ENCODE results near the gene PCK1. TPM values are rescaled to one million over a fixed set of nuclear protein-coding genes. Genes with fewer than 3 reads are reported as not detected.

PCK1 gene
- total RNA-seq, 4 donors from 2014 or later, result 103 to 386 (median 203) TPM

DNA sequence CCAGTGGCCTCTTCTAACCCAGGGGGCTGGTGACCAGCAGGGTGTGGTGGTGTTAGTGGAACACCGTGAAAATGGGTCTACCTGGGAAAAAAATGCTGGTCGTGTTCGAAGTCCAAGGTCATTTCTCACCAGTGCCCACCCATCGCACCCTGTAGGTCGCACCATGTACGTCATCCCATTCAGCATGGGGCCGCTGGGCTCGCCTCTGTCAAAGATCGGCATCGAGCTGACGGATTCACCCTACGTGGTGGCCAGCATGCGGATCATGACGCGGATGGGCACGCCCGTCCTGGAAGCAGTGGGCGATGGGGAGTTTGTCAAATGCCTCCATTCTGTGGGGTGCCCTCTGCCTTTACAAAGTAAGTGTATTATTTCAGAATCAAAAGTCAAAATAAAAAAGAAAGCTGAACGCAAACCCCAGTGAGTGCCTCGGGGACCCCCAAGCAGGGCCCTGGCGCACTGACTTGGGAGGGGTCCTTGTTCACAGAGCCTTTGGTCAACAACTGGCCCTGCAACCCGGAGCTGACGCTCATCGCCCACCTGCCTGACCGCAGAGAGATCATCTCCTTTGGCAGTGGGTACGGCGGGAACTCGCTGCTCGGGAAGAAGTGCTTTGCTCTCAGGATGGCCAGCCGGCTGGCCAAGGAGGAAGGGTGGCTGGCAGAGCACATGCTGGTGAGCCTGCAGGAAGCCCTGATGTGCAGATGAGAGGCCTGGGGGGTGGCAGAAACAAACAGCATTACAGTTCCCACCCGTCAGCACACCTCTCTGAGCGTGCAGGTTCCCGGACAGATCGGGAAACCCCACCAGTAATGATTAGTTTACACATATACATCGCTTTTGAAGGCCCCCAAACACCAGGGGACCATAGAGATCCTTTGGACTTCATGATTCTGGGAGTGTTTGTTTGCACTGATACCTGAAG, 1.9 kb downstream of the PCK1 start:
- no peak for DNase-seq (ENCODE audit: low spot score)
- TF ChIP-seq, protein P1, sequence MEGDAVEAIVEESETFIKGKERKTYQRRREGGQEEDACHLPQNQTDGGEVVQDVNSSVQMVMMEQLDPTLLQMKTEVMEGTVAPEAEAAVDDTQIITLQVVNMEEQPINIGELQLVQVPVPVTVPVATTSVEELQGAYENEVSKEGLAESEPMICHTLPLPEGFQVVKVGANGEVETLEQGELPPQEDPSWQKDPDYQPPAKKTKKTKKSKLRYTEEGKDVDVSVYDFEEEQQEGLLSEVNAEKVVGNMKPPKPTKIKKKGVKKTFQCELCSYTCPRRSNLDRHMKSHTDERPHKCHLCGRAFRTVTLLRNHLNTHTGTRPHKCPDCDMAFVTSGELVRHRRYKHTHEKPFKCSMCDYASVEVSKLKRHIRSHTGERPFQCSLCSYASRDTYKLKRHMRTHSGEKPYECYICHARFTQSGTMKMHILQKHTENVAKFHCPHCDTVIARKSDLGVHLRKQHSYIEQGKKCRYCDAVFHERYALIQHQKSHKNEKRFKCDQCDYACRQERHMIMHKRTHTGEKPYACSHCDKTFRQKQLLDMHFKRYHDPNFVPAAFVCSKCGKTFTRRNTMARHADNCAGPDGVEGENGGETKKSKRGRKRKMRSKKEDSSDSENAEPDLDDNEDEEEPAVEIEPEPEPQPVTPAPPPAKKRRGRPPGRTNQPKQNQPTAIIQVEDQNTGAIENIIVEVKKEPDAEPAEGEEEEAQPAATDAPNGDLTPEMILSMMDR (IDR thresholded peaks at IDR 0.05), result no peak

DNA sequence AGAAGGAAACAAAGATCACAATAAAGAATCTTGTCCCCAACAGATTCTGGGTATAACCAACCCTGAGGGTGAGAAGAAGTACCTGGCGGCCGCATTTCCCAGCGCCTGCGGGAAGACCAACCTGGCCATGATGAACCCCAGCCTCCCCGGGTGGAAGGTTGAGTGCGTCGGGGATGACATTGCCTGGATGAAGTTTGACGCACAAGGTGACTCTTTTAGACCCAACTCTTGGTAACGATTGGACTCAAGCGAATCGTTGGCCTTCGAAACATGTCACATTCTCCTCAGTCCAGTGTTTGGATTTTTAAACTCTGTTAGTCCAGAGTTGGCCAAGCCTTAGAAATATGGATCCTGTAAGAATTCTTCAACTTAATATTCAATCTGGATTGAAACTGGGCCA, 2.6 kb downstream of the PCK1 start:
- TF ChIP-seq, protein P1 (IDR thresholded peaks at IDR 0.05), result no peak
- no peak for DNase-seq (ENCODE audit: low spot score)
- ATAC-seq (ENCODE audit: low FRiP score), result no peak

More for the DNA sequence above, 1.9 kb downstream of the PCK1 start:
- ATAC-seq (ENCODE audit: low FRiP score), result no peak

DNA sequence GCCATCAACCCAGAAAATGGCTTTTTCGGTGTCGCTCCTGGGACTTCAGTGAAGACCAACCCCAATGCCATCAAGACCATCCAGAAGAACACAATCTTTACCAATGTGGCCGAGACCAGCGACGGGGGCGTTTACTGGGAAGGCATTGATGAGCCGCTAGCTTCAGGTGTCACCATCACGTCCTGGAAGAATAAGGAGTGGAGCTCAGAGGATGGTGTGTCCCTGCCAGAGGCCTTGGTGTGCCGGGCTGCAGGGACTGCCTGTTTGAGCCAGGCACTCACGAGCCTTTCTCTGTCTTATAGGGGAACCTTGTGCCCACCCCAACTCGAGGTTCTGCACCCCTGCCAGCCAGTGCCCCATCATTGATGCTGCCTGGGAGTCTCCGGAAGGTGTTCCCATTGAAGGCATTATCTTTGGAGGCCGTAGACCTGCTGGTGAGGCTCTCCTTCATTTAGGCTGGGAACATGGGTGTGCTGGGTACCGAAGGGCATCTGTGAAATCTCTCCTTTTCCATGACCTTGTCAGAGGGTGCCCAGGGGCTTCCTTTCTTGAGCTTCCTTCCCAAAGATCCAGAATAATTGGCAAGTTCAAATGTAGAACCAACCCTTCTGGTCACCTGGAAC, 3.4 kb downstream of the PCK1 start:
- ATAC-seq (ENCODE audit: low FRiP score) (no peak), DNase-seq (ENCODE audit: low spot score) (no peak)
- TF ChIP-seq, protein P1 (IDR thresholded peaks at IDR 0.05), result no peak

DNA sequence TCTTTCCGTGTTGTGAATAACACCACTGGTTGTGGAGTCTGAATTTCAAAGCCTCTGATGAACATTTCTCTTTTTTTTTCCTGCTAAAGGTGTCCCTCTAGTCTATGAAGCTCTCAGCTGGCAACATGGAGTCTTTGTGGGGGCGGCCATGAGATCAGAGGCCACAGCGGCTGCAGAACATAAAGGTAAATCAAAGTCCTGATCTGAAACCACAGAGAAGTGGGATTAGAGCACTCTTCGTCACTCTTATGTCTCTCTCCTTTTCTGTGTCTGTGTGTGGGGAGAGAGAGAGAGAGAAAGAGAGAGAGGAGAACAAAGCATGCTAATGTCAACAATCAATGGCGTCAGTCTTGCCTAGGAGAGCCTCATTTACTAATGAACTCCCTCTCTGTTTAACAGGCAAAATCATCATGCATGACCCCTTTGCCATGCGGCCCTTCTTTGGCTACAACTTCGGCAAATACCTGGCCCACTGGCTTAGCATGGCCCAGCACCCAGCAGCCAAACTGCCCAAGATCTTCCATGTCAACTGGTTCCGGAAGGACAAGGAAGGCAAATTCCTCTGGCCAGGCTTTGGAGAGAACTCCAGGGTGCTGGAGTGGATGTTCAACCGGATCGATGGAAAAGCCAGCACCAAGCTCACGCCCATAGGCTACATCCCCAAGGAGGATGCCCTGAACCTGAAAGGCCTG, 4.2 kb downstream of the PCK1 start:
- TF ChIP-seq, protein P1 (IDR thresholded peaks at IDR 0.05), result no peak
- no peak for ATAC-seq (ENCODE audit: low FRiP score)
- DNase-seq (ENCODE audit: low spot score), result no peak

DNA sequence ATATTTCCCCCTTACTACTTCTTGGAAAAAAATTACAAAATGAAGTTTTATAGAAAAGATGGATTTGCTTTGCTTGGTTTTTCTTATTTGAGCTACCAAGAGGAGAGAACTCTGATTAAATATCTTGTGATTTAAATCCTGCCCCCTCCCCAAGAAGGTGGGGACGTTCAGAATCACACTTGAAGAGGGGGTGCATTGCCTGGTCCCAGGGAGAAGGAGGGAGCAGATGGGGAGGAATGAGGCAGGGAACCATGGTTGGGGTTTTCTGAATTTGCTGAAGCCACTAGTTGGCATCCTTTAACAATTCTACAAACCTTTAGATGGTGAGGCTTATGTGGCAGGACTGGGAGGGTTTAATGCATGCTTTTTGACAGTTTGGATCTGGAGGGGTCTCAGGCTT, 5.5 kb downstream of the PCK1 start:
- ATAC-seq (ENCODE audit: low FRiP score), result no peak
- DNase-seq (ENCODE audit: low spot score), result no peak
- TF ChIP-seq, protein P1 (IDR thresholded peaks at IDR 0.05), result no peak

DNA sequence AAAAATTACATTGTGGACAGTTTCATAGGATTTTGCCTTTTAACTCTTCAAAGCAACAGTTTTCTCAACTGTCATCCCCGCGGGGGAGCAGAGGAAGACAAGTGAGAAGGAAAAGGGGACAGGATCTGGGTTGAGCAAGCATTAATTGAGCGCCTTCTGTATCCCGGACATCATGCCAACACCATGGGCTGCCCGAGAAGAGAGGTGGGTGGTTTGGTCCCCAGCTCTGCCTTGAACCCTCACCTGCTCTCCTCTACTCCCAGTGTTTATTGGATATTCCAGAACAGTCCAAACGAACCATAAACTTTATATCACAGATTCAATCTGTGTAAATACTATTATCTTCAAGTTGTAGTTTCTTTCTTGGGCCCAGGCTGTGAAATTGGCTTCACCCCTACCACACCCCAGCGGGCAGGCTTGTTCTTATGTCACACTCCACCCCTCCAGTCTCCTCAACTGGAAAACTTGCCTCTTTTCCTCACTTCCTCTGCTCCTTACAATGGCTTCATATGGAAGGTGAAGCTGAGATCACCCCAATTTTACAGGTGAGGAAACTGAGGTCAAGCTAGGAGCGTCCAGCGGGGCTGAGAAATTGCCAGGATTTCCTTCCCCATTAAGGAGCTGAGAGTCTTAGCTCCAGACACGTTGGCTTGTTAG, 6.0 kb downstream of the PCK1 start:
- no peak for ATAC-seq (ENCODE audit: low FRiP score)
- DNase-seq (ENCODE audit: low spot score), result no peak
- TF ChIP-seq, protein P1 (IDR thresholded peaks at IDR 0.05), result no peak
